Stimulated activated memory B cell treated with anti-CD40 and anti-IgM and Interleukin-4, amounts not matched to agents 10 μg/mL and 1 μg/mL and 100 μg/mL, for 72 hours (primary cell): Measurements from ENCODE around the gene PDE4D.

Source experiments
- ATAC-seq: fragments of 150-1000 bp; cut with Tn5 transposase; 2 replicates; pipeline ENCODE4 v1.10.0; 2021
- H3K27ac Mint-ChIP-seq: one replicate; pipeline ENCODE4 v1.8.0; 2022; ENCODE audit warnings: mild to moderate bottlenecking, mixed read lengths
- H3K27me3 Mint-ChIP-seq: one replicate; pipeline ENCODE4 v1.8.0; 2022; ENCODE audit warnings: mixed read lengths
- H3K36me3 Mint-ChIP-seq: one replicate; pipeline ENCODE4 v1.8.0; 2022; ENCODE audit warnings: mixed read lengths
- H3K4me1 Mint-ChIP-seq: one replicate; pipeline ENCODE4 v1.8.0; 2022; ENCODE audit warnings: mixed read lengths
- H3K4me3 Mint-ChIP-seq: one replicate; pipeline ENCODE4 v1.8.0; 2022; ENCODE audit warnings: mild to moderate bottlenecking, moderate library complexity, mixed read lengths
- H3K9me3 Mint-ChIP-seq: one replicate; pipeline ENCODE4 v1.8.0; 2022; ENCODE audit warnings: mixed read lengths

Gene PDE4D

GRCh38 chr5:59090323-59090722, 803.2 kb downstream of the PDE4D start:
- Mint-ChIP-seq H3K27ac (no peak overlapping the region), H3K27me3 (no peaks in the 10 kb centered on the region), H3K4me1 (no peaks in the 10 kb centered on the region), H3K4me3 (no peak overlapping the region), H3K9me3 (no peaks in the 10 kb centered on the region), H3K36me3 (no peaks in the 10 kb centered on the region)
- no peak for ATAC-seq

GRCh38 chr5:59089767-59090166, 803.8 kb downstream of the PDE4D start:
- H3K27me3 Mint-ChIP-seq: no peaks in the 10 kb centered on the region
- no peaks in the 10 kb centered on the region for H3K36me3 Mint-ChIP-seq
- ATAC-seq: no peak
- H3K4me1 Mint-ChIP-seq: no peaks in the 10 kb centered on the region
- H3K9me3 Mint-ChIP-seq: no peaks in the 10 kb centered on the region
- no peak overlapping the region for H3K27ac Mint-ChIP-seq
- no peak overlapping the region for H3K4me3 Mint-ChIP-seq

- Mint-ChIP-seq H3K27ac (no peak overlapping the region), H3K27me3 (no peaks in the 10 kb centered on the region), H3K4me3 (no peak overlapping the region), H3K4me1 (no peaks in the 10 kb centered on the region), H3K36me3 (no peaks in the 10 kb centered on the region), H3K9me3 (no peaks in the 10 kb centered on the region)
- ATAC-seq: no peak
Observed at GRCh38 chr5:59088546-59088945, 805.0 kb downstream of the PDE4D start.

GRCh38 chr5:59086024-59086423, 807.5 kb downstream of the PDE4D start:
- Mint-ChIP-seq H3K9me3 (no peaks in the 10 kb centered on the region), H3K27ac (no peak overlapping the region), H3K4me3 (no peak overlapping the region), H3K27me3 (no peaks in the 10 kb centered on the region), H3K4me1 (no peaks in the 10 kb centered on the region), H3K36me3 (no peaks in the 10 kb centered on the region)
- ATAC-seq: no peak

- Mint-ChIP-seq H3K9me3 (no peaks in the 10 kb centered on the region), H3K27ac (no peak overlapping the region), H3K27me3 (no peaks in the 10 kb centered on the region), H3K4me3 (no peak overlapping the region), H3K4me1 (no peaks in the 10 kb centered on the region), H3K36me3 (no peaks in the 10 kb centered on the region)
- ATAC-seq: no peak
Observed at GRCh38 chr5:59081693-59082092, 811.8 kb downstream of the PDE4D start.

GRCh38 chr5:59079622-59080620, 813.6 kb downstream of the PDE4D start:
- H3K9me3 Mint-ChIP-seq: no peaks in the 10 kb centered on the region
- H3K27me3 Mint-ChIP-seq: no peaks in the 10 kb centered on the region
- no peak overlapping the region for H3K27ac Mint-ChIP-seq
- no peak overlapping the region for H3K4me3 Mint-ChIP-seq
- H3K4me1 Mint-ChIP-seq: no peaks in the 10 kb centered on the region
- H3K36me3 Mint-ChIP-seq: no peaks in the 10 kb centered on the region
- ATAC-seq: no peak

- Mint-ChIP-seq H3K36me3 (no peaks in the 10 kb centered on the region), H3K4me1 (no peaks in the 10 kb centered on the region), H3K27ac (no peak overlapping the region), H3K9me3 (no peaks in the 10 kb centered on the region), H3K27me3 (peaks cover 17% of the 10 kb centered on the region), H3K4me3 (no peak overlapping the region)
- no peak for ATAC-seq
Observed at GRCh38 chr5:59071755-59072549, 821.6 kb downstream of the PDE4D start.

- Mint-ChIP-seq H3K36me3 (no peaks in the 10 kb centered on the region), H3K4me3 (no peak overlapping the region), H3K4me1 (no peaks in the 10 kb centered on the region), H3K27ac (no peak overlapping the region), H3K9me3 (peaks cover 7% of the 10 kb centered on the region), H3K27me3 (peaks cover 17% of the 10 kb centered on the region)
- ATAC-seq: no peak
Observed at GRCh38 chr5:59069438-59070079, 824.0 kb downstream of the PDE4D start.

- Mint-ChIP-seq H3K9me3 (peaks cover 7% of the 10 kb centered on the region), H3K27ac (no peak overlapping the region), H3K36me3 (no peaks in the 10 kb centered on the region), H3K4me1 (no peaks in the 10 kb centered on the region), H3K27me3 (peaks cover 13% of the 10 kb centered on the region), H3K4me3 (no peak overlapping the region)
- no peak for ATAC-seq
Observed at GRCh38 chr5:59067956-59068656, 825.4 kb downstream of the PDE4D start.

GRCh38 chr5:59066367-59067163, 827.0 kb downstream of the PDE4D start:
- Mint-ChIP-seq H3K36me3 (no peaks in the 10 kb centered on the region), H3K4me1 (no peaks in the 10 kb centered on the region), H3K27ac (no peak overlapping the region), H3K27me3 (peaks cover 4% of the 10 kb centered on the region), H3K4me3 (no peak overlapping the region), H3K9me3 (peaks cover 7% of the 10 kb centered on the region)
- no peak for ATAC-seq

- Mint-ChIP-seq H3K9me3 (peaks cover 7% of the 10 kb centered on the region), H3K4me3 (no peak overlapping the region), H3K27me3 (no peaks in the 10 kb centered on the region), H3K36me3 (no peaks in the 10 kb centered on the region), H3K4me1 (no peaks in the 10 kb centered on the region), H3K27ac (no peak overlapping the region)
- ATAC-seq: no peak
Observed at GRCh38 chr5:59065554-59065953, 828.0 kb downstream of the PDE4D start.

GRCh38 chr5:59064293-59064692, 829.2 kb downstream of the PDE4D start:
- no peak for ATAC-seq
- Mint-ChIP-seq H3K9me3 (peaks cover 7% of the 10 kb centered on the region), H3K4me3 (no peak overlapping the region), H3K27me3 (no peaks in the 10 kb centered on the region), H3K4me1 (no peaks in the 10 kb centered on the region), H3K36me3 (no peaks in the 10 kb centered on the region), H3K27ac (no peak overlapping the region)

- no peak for ATAC-seq
- Mint-ChIP-seq H3K36me3 (no peaks in the 10 kb centered on the region), H3K27ac (no peak overlapping the region), H3K27me3 (no peaks in the 10 kb centered on the region), H3K4me3 (no peak overlapping the region), H3K4me1 (no peaks in the 10 kb centered on the region), H3K9me3 (peaks cover 7% of the 10 kb centered on the region)
Observed at GRCh38 chr5:59062986-59063683, 830.4 kb downstream of the PDE4D start.

- no peak overlapping the region for H3K27ac Mint-ChIP-seq
- no peaks in the 10 kb centered on the region for H3K36me3 Mint-ChIP-seq
- no peaks in the 10 kb centered on the region for H3K4me1 Mint-ChIP-seq
- H3K27me3 Mint-ChIP-seq: no peaks in the 10 kb centered on the region
- peaks cover 7% of the 10 kb centered on the region for H3K9me3 Mint-ChIP-seq
- ATAC-seq: no peak
- no peak overlapping the region for H3K4me3 Mint-ChIP-seq
Observed at GRCh38 chr5:59061377-59061776, 832.1 kb downstream of the PDE4D start.
